MCF 10A (cell line): ENCODE data around the gene ZBTB7A. TPM values are rescaled to one million over a fixed set of nuclear protein-coding genes. Genes with fewer than 3 reads are reported as not detected.

ENCODE experiments used
- BruUV-seq: library from RNA; stranded (reverse); fragments of 400-500 nt; replicated peaks from 2 replicates; lab custom pipeline; 2021; lab: Mats Ljungman, UMichigan
- CTCF ChIA-PET: fragments of 300-600 bp; sonication (Branson Sonifier 250); formaldehyde crosslinking; extraction: SDS; loops from one replicate; lab custom pipeline; 2021; ENCODE audit warnings: antibody characterized with exemption, inconsistent platforms; lab: Yijun Ruan, JAX
- POLR2A ChIA-PET: fragments of 300-600, 350-650 bp; sonication (Branson Sonifier 250); formaldehyde crosslinking; extraction: SDS; loops from one replicate; lab custom pipeline; 2020; ENCODE audit warnings: antibody characterized with exemption, inconsistent platforms; lab: Yijun Ruan, JAX
- DNase-seq: peaks from one replicate; pipeline ENCODE4 v3.0.0-alpha.2; 2018; ENCODE audit not compliant: unreplicated experiment
- H3K27ac Mint-ChIP-seq: one replicate; pipeline ENCODE4 v1.8.0; 2022; ENCODE audit warnings: mild to moderate bottlenecking, low read depth, mixed read lengths; ENCODE audit not compliant: unreplicated experiment
- H3K27me3 Mint-ChIP-seq: one replicate; pipeline ENCODE4 v1.8.0; 2022; ENCODE audit warnings: mixed read lengths; ENCODE audit not compliant: insufficient read depth, unreplicated experiment
- H3K36me3 Mint-ChIP-seq: one replicate; pipeline ENCODE4 v1.8.0; 2022; ENCODE audit warnings: mild to moderate bottlenecking, moderate library complexity, mixed read lengths; ENCODE audit not compliant: insufficient read depth, unreplicated experiment
- H3K4me1 Mint-ChIP-seq: one replicate; pipeline ENCODE4 v1.8.0; 2022; ENCODE audit warnings: mixed read lengths; ENCODE audit not compliant: insufficient read depth, unreplicated experiment
- H3K4me3 Mint-ChIP-seq: one replicate; pipeline ENCODE4 v1.8.0; 2022; ENCODE audit warnings: mild to moderate bottlenecking, moderate library complexity, mixed read lengths; ENCODE audit not compliant: unreplicated experiment
- H3K9me3 Mint-ChIP-seq: one replicate; pipeline ENCODE4 v1.8.0; 2022; ENCODE audit warnings: mixed read lengths; ENCODE audit not compliant: unreplicated experiment
- intact Hi-C: fragments of 100-400 bp; cut with micrococcal nuclease; formaldehyde crosslinking; loops from 2 replicates; pipeline ENCODE4 v1.14.1; 2022
- total RNA-seq: library from RNA; stranded (reverse); gene quantifications from 2 replicates; pipeline ENCODE4 v1.2.3, GENCODE V29; 2022
- TF ChIP-seq, protein P1 (sequence below): fragments of 200-600 bp; IDR thresholded peaks from one replicate; pipeline ENCODE4 v1.8.0; 2022; ENCODE audit warnings: antibody characterized with exemption, mild to moderate bottlenecking; ENCODE audit not compliant: unreplicated experiment

ZBTB7A gene
- total RNA-seq, 1 experiment from 2014 or later: 35.1 TPM

DNA sequence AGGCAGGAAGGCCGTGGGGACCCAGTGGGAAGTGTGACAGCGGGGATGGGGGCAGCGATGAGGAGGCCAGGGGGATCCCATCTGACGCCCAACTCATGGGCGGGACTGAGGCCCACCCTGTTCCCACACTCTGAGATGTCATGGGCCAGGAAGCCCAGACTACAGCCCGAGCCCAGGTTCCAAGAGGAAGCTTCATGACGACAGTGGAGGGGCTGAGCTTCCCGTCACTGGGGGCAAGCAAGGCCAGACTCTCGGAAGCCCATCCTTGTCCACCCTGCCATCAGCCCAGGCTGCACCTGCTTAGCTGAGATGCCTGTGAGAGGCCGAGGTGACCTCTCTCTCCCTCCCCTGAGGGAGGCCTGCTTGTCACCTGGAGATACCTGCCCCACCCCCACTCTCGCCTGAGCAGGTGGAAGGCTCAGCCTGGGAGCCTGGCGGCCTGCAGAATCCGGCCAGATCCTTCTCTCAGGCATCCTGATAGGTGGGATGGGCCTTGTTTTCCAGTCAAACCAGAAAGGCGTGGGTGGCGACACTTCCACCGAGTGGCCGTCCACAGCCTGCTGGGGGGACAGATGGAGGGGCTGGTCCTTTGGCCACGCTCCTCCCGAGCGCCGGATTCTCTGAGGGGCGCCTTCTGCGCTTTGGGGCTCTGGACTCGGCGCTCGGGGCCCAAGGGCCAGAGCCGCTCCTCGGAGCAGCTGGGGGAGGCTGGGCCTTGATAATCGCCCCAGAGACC, 4.8 kb downstream of the ZBTB7A start:
- ChIA-PET CTCF (interaction anchor here (0.7 to 0.9 kb wide), 2 partner anchors 56 to 912 kb away, joined by 3 to 4 read pairs; no protein-coding TSS in a partner anchor), POLR2A (interaction anchor here (0.9 to 4.2 kb wide), 10 partner anchors 9 to 561 kb away, joined by 3 to 20 read pairs (median 4); partner anchors contain the start of genes DAPK3, DOHH, EEF2 and MPND)
- Mint-ChIP-seq H3K27me3 (no peaks in the 10 kb centered on the region), H3K27ac (peak overlapping the region; percentile 19), H3K4me1 (peaks cover 17% of the 10 kb centered on the region), H3K4me3 (peak overlapping the region; percentile 68), H3K36me3 (peaks cover 31% of the 10 kb centered on the region), H3K9me3 (no peaks in the 10 kb centered on the region)
- peak; percentile 64 for DNase-seq
- no TSS peak for BruUV-seq
- TF ChIP-seq, protein P1, sequence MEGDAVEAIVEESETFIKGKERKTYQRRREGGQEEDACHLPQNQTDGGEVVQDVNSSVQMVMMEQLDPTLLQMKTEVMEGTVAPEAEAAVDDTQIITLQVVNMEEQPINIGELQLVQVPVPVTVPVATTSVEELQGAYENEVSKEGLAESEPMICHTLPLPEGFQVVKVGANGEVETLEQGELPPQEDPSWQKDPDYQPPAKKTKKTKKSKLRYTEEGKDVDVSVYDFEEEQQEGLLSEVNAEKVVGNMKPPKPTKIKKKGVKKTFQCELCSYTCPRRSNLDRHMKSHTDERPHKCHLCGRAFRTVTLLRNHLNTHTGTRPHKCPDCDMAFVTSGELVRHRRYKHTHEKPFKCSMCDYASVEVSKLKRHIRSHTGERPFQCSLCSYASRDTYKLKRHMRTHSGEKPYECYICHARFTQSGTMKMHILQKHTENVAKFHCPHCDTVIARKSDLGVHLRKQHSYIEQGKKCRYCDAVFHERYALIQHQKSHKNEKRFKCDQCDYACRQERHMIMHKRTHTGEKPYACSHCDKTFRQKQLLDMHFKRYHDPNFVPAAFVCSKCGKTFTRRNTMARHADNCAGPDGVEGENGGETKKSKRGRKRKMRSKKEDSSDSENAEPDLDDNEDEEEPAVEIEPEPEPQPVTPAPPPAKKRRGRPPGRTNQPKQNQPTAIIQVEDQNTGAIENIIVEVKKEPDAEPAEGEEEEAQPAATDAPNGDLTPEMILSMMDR: no peak
- intact Hi-C loops: loop anchor here (1.0 to 10.0 kb wide), 2 partner anchors 10 to 143 kb away; no protein-coding TSS in a partner anchor

DNA sequence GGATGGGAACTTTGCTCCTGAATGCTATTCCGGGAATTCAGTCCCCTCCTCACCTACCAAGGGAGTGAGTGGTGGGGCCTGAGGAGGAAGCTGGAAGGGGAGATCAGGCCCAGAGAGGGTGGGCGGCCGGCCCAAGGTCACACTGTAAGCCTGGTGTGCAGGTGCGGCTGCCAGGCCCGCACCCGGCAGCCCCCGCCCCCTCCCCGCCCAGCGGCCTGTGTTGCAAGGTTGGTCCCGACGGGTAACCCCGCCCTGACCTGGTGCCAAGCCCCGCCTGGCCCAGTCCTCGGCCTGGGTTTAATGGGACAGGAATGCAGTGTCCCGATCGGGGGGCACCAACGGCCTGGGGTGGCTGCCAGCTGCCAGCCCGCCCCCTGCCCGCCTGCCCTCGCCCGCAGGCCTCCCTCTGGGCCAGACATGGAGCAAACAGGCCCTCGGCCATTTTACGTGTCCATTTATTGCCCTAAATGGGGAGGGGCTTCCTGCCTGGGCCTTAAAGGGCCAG, 5.5 kb downstream of the ZBTB7A start:
- Mint-ChIP-seq H3K27ac (peak overlapping the region; percentile 19), H3K36me3 (peaks cover 37% of the 10 kb centered on the region), H3K9me3 (no peaks in the 10 kb centered on the region), H3K27me3 (no peaks in the 10 kb centered on the region), H3K4me1 (peaks cover 17% of the 10 kb centered on the region), H3K4me3 (peak overlapping the region; percentile 68)
- intact Hi-C loops: loop anchor here (1.0 to 10.0 kb wide), 2 partner anchors 9 to 144 kb away; no protein-coding TSS in a partner anchor
- TF ChIP-seq, protein P1: no peak
- ChIA-PET CTCF (interaction anchor here (0.7 kb wide), 1 partner anchor 912 kb away, joined by 3 read pairs; no protein-coding TSS in a partner anchor), POLR2A (interaction anchor here (0.9 to 4.2 kb wide), 8 partner anchors 9 to 560 kb away, joined by 3 to 20 read pairs (median 4); partner anchors contain the start of genes DAPK3, DOHH, EEF2 and PIAS4)
- no TSS peak for BruUV-seq
- peak; percentile 90 for DNase-seq

DNA sequence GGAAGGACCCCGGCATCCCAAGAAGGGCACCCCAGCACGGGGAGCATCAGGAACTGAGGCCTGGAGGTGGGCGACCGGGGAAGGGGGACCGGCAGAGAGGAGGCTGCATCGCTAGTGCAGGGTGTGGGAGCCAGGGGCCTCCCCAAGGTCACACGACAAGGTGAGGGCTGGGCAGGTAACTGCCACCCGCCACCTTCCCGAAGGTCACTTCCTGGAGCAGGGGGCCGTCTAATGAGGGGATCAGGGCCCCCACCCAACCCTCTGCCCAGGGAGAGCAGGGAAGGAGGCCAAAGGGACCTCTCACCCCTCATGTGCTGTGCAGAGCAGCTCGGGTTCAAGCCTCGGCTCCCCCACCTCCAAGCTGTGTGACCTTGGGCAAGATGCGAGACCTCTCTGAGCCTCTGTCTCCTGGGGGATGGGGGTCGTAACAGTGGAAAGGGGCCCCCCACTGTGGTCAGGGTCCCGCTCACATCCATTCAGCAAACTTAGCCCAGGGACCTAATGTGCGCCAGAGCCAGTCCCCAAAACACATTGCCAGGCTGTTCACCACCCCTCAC, 6.0 kb downstream of the ZBTB7A start:
- Mint-ChIP-seq H3K9me3 (no peaks in the 10 kb centered on the region), H3K4me1 (peaks cover 17% of the 10 kb centered on the region), H3K27me3 (no peaks in the 10 kb centered on the region), H3K36me3 (peaks cover 40% of the 10 kb centered on the region), H3K27ac (peak overlapping the region; percentile 70), H3K4me3 (peak overlapping the region; percentile 68)
- intact Hi-C loops: loop anchor here (1.0 to 10.0 kb wide), 2 partner anchors 8 to 144 kb away; no protein-coding TSS in a partner anchor
- no TSS peak for BruUV-seq
- CTCF ChIA-PET: interaction anchor here (0.6 to 0.7 kb wide), 3 partner anchors 92 to 913 kb away, joined by 3 to 6 read pairs (median 3); no protein-coding TSS in a partner anchor
- DNase-seq: no peak
- TF ChIP-seq, protein P1: no peak
- POLR2A ChIA-PET: interaction anchor here (0.6 to 4.2 kb wide), 8 partner anchors 8 to 1976 kb away, joined by 4 to 20 read pairs (median 4); partner anchors contain the start of genes DOHH, EEF2 and PIAS4
